ENCODE data around the gene PRPF8. TPM values are rescaled to one million over a fixed set of nuclear protein-coding genes. Genes with fewer than 3 reads are reported as not detected.

PRPF8 gene
- total and polyA plus RNA-seq, 2 of the 13 experiments (the other 11 are each of a cell fraction or from before 2014, with no cell fraction given), result 112 to 179 TPM

GRCh38 chr17:1627982-1628855 lies 56.4 kb downstream of the PRPF8 start, which contains the start of gene SLC43A2 (continued):
- TF ChIP-seq, protein P1, sequence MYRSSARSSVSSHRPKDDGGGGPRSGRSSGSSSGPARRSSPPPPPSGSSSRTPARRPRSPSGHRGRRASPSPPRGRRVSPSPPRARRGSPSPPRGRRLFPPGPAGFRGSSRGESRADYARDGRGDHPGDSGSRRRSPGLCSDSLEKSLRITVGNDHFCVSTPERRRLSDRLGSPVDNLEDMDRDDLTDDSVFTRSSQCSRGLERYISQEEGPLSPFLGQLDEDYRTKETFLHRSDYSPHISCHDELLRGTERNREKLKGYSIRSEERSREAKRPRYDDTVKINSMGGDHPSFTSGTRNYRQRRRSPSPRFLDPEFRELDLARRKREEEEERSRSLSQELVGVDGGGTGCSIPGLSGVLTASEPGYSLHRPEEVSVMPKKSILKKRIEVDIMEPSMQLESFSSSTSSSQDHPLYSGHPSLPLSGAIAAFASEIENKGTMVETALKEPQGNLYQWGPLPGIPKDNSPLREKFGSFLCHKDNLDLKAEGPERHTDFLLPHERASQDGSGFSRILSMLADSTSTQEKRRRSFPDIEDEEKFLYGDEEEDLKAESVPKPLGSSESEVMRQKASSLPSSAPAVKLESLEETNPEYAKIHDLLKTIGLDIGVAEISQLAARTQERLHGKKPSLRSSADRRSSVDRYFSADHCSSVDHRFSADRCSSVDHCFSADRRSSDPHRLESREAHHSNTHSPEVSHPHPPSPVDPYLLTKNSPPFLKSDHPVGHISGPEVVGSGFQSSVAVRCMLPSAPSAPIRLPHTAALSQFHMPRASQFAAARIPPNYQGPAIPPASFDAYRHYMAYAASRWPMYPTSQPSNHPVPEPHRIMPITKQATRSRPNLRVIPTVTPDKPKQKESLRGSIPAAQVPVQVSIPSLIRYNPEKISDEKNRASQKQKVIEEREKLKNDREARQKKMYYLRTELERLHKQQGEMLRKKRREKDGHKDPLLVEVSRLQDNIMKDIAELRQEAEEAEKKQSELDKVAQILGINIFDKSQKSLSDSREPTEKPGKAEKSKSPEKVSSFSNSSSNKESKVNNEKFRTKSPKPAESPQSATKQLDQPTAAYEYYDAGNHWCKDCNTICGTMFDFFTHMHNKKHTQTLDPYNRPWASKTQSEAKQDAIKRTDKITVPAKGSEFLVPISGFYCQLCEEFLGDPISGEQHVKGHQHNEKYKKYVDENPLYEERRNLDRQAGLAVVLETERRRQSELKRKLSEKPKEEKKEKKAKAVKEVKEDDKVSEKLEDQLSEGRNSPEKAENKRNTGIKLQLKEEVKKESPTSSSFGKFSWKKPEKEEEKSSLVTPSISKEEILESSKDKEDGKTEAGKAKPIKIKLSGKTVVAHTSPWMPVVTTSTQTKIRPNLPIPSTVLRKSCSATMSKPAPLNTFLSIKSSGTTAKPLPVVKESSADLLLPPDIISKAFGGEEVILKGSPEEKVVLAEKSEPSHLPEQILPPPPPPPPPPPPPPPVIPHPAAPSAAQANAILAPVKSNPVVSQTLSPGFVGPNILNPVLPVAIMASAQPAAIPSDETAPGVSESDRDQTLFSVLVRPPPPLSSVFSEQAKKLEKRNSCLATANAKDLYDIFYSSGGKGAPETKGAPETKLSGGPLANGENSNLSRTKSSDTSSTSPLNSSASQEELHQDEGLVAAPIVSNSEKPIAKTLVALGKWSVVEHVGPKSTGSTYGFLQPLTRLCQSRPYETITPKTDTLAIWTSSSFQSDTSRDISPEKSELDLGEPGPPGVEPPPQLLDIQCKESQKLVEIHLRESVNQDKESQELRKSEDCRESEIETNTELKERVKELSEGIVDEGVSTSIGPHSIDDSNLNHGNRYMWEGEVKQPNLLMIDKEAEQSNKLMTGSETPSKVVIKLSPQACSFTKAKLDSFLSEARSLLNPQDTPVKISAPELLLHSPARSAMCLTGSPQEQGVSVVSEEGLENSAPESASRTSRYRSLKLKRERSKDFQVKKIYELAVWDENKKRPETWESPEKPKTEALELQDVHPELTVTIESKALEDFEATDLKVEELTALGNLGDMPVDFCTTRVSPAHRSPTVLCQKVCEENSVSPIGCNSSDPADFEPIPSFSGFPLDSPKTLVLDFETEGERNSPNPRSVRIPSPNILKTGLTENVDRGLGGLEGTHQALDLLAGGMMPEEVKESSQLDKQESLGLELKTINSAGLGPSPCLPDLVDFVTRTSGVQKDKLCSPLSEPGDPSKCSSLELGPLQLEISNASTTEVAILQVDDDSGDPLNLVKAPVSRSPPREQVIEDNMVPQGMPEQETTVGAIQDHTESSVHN (CRISPR knock-in tag; IDR thresholded peaks at IDR 0.05), result no peak
- no peak for TF ChIP-seq NR2C2 (CRISPR knock-in tag; IDR thresholded peaks at IDR 0.05; ENCODE audit: borderline replicate concordance)
- TF ChIP-seq HES4 (CRISPR knock-in tag; IDR thresholded peaks at IDR 0.05; ENCODE audit: borderline replicate concordance), result no peak
- TF ChIP-seq, protein P2, sequence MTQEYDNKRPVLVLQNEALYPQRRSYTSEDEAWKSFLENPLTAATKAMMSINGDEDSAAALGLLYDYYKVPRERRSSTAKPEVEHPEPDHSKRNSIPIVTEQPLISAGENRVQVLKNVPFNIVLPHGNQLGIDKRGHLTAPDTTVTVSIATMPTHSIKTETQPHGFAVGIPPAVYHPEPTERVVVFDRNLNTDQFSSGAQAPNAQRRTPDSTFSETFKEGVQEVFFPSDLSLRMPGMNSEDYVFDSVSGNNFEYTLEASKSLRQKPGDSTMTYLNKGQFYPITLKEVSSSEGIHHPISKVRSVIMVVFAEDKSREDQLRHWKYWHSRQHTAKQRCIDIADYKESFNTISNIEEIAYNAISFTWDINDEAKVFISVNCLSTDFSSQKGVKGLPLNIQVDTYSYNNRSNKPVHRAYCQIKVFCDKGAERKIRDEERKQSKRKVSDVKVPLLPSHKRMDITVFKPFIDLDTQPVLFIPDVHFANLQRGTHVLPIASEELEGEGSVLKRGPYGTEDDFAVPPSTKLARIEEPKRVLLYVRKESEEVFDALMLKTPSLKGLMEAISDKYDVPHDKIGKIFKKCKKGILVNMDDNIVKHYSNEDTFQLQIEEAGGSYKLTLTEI (CRISPR knock-in tag; conservative IDR thresholded peaks at IDR 0.05), result no peak
- 0 out of 2 replicates have a peak, but pooled peaks have one; percentile 36 for TF ChIP-seq ZNF333 (CRISPR knock-in tag; IDR thresholded peaks at IDR 0.05; ENCODE audit: borderline replicate concordance)
- TF ChIP-seq HOXA7 (CRISPR knock-in tag; IDR thresholded peaks at IDR 0.05), result no peak
- no peak for TF ChIP-seq ZNF790 (CRISPR knock-in tag; IDR thresholded peaks at IDR 0.05; ENCODE audit: borderline replicate concordance)
- peak; percentile 38 for TF ChIP-seq CBX1 (IDR thresholded peaks at IDR 0.05; ENCODE audit: low read depth)
- no peak for TF ChIP-seq EED (CRISPR knock-in tag; IDR thresholded peaks at IDR 0.05)
- TF ChIP-seq ZNF383 (CRISPR knock-in tag; IDR thresholded peaks at IDR 0.05; ENCODE audit: borderline replicate concordance), result no peak
- TF ChIP-seq ZNF674 (CRISPR knock-in tag; IDR thresholded peaks at IDR 0.05; ENCODE audit: low read depth), result no peak
- no peak for TF ChIP-seq CEBPB (IDR thresholded peaks at IDR 0.05; ENCODE audit: borderline replicate concordance, low read depth, low read length)
- peak; percentile 50; the same call in 1 of the 2 replicates for TF ChIP-seq ZNF20 (CRISPR knock-in tag; IDR thresholded peaks at IDR 0.05)
- peak; percentile 43; the same call in 1 of the 2 replicates for TF ChIP-seq ARNTL (CRISPR knock-in tag; IDR thresholded peaks at IDR 0.05)
- TF ChIP-seq, protein P3, sequence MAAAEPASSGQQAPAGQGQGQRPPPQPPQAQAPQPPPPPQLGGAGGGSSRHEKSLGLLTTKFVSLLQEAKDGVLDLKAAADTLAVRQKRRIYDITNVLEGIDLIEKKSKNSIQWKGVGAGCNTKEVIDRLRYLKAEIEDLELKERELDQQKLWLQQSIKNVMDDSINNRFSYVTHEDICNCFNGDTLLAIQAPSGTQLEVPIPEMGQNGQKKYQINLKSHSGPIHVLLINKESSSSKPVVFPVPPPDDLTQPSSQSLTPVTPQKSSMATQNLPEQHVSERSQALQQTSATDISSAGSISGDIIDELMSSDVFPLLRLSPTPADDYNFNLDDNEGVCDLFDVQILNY (CRISPR knock-in tag; conservative IDR thresholded peaks at IDR 0.05), result no peak
- no peak for TF ChIP-seq PRPF4 (IDR thresholded peaks at IDR 0.05; ENCODE audit: low read depth, low read length, poor library complexity, severe bottlenecking)
